GM12878 (cell line): ENCODE data around the gene TRPM1. TPM values are rescaled to one million over a fixed set of nuclear protein-coding genes. Genes with fewer than 3 reads are reported as not detected.

Source experiments
- ATAC-seq: fragments of 200-7000 bp; cut with Tn5 transposase; 3 replicates; pipeline ENCODE4 v1.9.1; 2020; ENCODE audit warnings: mild to moderate bottlenecking, moderate library complexity
- BruUV-seq: library from RNA; stranded (reverse); fragments of 400-500 nt; replicated peaks from 2 replicates; lab custom pipeline; 2021; lab: Mats Ljungman, UMichigan
- CTCF ChIA-PET: fragments of 300-600 bp; sonication (Branson Sonifier 250); formaldehyde crosslinking; extraction: SDS; loops from one replicate; lab custom pipeline; 2021; ENCODE audit warnings: inconsistent platforms; lab: Yijun Ruan, JAX
- POLR2A ChIA-PET: fragments of 350-600 bp; formaldehyde crosslinking; extraction: SDS; loops from one replicate; lab custom pipeline; 2021; ENCODE audit warnings: inconsistent platforms; lab: Charles Lee
- RAD21 ChIA-PET: fragments of 300-600 bp; sonication (Branson Sonifier 250); formaldehyde crosslinking; loops from one replicate; lab custom pipeline; 2023; ENCODE audit warnings: antibody characterized with exemption; ENCODE audit not compliant: unreplicated experiment; lab: Charles Lee
- SMC1A ChIA-PET: fragments of 300-600 bp; sonication (Branson Sonifier 250); formaldehyde crosslinking; loops from one replicate; lab custom pipeline; 2023; ENCODE audit not compliant: unreplicated experiment, uncharacterized antibody; lab: Charles Lee
- DNase-seq: peaks from one replicate; pipeline ENCODE4 v3.0.0-alpha.2; 2011; ENCODE audit warnings: low read depth, low spot score
- FAIRE-seq: peaks from 3 replicates; lab custom pipeline; 2011; peaks lifted over from hg19 to GRCh38; lab: Jason Lieb, UNC
- H2AFZ ChIP-seq: 2 replicates; pipeline ENCODE4 v1.6.0; 2011; ENCODE audit warnings: low read depth, low read length, control low read depth; ENCODE audit not compliant: control insufficient read depth
- H3K27ac ChIP-seq: 2 replicates; pipeline ENCODE4 v1.5.1; 2011; ENCODE audit warnings: control low read depth; ENCODE audit not compliant: control insufficient read depth, insufficient read depth
- H3K27me3 ChIP-seq, 2 experiments: replicated peaks in 1 of 2; 2 replicates each; pipeline versions ENCODE4 v1.6.0 to v1.6.1; 2011; ENCODE audit warnings: low read length in 1 of 2; ENCODE audit not compliant: control insufficient read depth in 2 of 2, insufficient read depth in 2 of 2
- H3K36me3 ChIP-seq, 2 experiments: 2 replicates each; pipeline ENCODE4 v1.5.1; 2011; ENCODE audit warnings: low read length in 1 of 2; ENCODE audit not compliant: control insufficient read depth in 2 of 2, insufficient read depth in 2 of 2
- H3K4me1 ChIP-seq: 2 replicates; pipeline ENCODE4 v1.6.1; 2011; ENCODE audit warnings: mild to moderate bottlenecking, low read length, moderate library complexity, mixed read lengths; ENCODE audit not compliant: control insufficient read depth, insufficient read depth
- H3K4me2 ChIP-seq: 2 replicates; pipeline ENCODE4 v1.6.0; 2011; ENCODE audit warnings: control low read depth; ENCODE audit not compliant: control insufficient read depth, insufficient read depth
- H3K4me3 ChIP-seq: fragments of 200-600 bp; sonication (generic); 2 replicates; pipeline ENCODE4 v1.5.1; 2016
- H3K79me2 ChIP-seq: 2 replicates; pipeline ENCODE4 v1.6.0; 2011; ENCODE audit warnings: low read length; ENCODE audit not compliant: control insufficient read depth, insufficient read depth
- H3K9ac ChIP-seq: 2 replicates; pipeline ENCODE4 v1.8.0; 2011; ENCODE audit warnings: low read length, control low read depth, mixed read lengths; ENCODE audit not compliant: control insufficient read depth, insufficient read depth
- H3K9me3 ChIP-seq: replicated peaks from 3 replicates; pipeline ENCODE4 v1.5.1; 2011; ENCODE audit warnings: mild to moderate bottlenecking, low read length; ENCODE audit not compliant: control insufficient read depth, insufficient read depth
- H4K20me1 ChIP-seq: 2 replicates; pipeline ENCODE4 v1.6.0; 2011; ENCODE audit not compliant: control insufficient read depth, insufficient read depth
- ATF7 ChIP-seq: fragments of 450-650 bp; IDR thresholded peaks from 2 replicates; pipeline ENCODE4 v1.6.1; 2016; ENCODE audit warnings: low read depth, mild to moderate bottlenecking
- POU2F2 ChIP-seq: IDR thresholded peaks from 3 replicates; pipeline ENCODE4 v1.6.1; 2011; ENCODE audit warnings: low read depth, mild to moderate bottlenecking, low read length, borderline replicate concordance
- WGBS: methylation state at CpG from one replicate; pipeline ENCODE4 v1.1.6; 2016; ENCODE audit warnings: low lambda C conversion rate; ENCODE audit not compliant: insufficient replicate concordance, insufficient coverage; ENCODE audit errors: missing lambda C conversion rate; 5-methylcytosine and 5-hydroxymethylcytosine counted together
- in situ Hi-C: fragments of 300-500 bp; cut with MboI; formaldehyde crosslinking; loops from 9 replicates; pipeline ENCODE4 v1.14.3; 2018; ENCODE audit warnings: mixed read lengths
- intact Hi-C: fragments of 100-400 bp; cut with micrococcal nuclease; formaldehyde crosslinking; loops from one replicate; pipeline ENCODE4 v1.14.2; 2022; ENCODE audit not compliant: unreplicated experiment
- polyA plus RNA-seq, 11 experiments: library from polyadenylated mRNA; depleted of rRNA in 4 of 11; unstranded in 6 of 11; stranded (reverse) in 5 of 11; fragments of >200 nt; fragmentation: Nextera tagmentation in 4 of 11; fragmentation: Illumina TruSeq in 1 of 11; extraction: Ambion mirVana in 4 of 11; extraction: Trizol in 1 of 11; gene quantifications; 1 replicate in 1 of 11; 2 replicates in 10 of 11; pipeline versions ENCODE4 v1.2.1 to v1.2.3, GENCODE V29; 2011 to 2016; ENCODE audit warnings: inconsistent platforms in 2 of 11, missing spikeins in 2 of 11, low read depth in 1 of 11
- total RNA-seq, 4 experiments: library from RNA; depleted of rRNA in 3 of 4; stranded (reverse); fragments of >200 nt in 3 of 4; fragmentation: Illumina TruSeq in 1 of 4; extraction: Trizol in 1 of 4; gene quantifications; 2 replicates each; pipeline versions ENCODE4 v1.2.1 to v1.2.3, GENCODE V29; 2013 to 2021
- TF ChIP-seq, protein P1 (sequence below): fragments of 150-350 bp; IDR thresholded peaks from 2 replicates; pipeline ENCODE4 v1.6.1; 2016; ENCODE audit warnings: low read depth, low read length

TRPM1 gene
- total and polyA plus RNA-seq, 10 of the 15 experiments (the other 5 are each of a cell fraction or from before 2014, with no cell fraction given), result 0.01 to 0.10 (median 0.05) TPM; not detected in 4

DNA sequence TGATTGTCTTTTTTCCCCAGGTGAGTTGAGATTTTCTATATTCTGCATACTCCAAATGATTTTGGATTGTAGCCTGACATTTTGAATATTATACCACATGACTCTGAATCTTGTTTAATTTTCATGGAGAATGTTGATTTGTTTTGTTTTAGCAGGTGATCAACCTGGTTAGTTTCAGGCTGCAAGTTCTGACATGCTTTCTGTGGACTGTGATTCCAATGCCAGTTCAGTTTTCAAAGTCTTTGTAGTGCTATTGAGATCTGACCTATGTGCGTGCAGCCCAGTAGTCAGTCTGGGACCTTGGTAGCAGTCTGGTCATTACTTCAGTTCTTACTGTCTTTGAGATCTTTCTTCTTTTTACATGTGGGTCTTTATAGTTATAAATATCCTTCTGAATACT lies 91.5 kb downstream of the TRPM1 start:
- Histone ChIP-seq H3K36me3 (no peaks in the 10 kb centered on the region), H3K9me3 (no peaks in the 10 kb centered on the region), H3K9ac (no peak overlapping the region), H2AFZ (no peak overlapping the region), H4K20me1 (no peaks in the 10 kb centered on the region), H3K27ac (no peak overlapping the region), H3K4me3 (no peak overlapping the region), H3K79me2 (no peaks in the 10 kb centered on the region)
- ChIA-PET RAD21 (no interaction called here), CTCF (no interaction called here), SMC1A (no interaction called here)
- FAIRE-seq (no peak), DNase-seq (no peak)
- no TSS peak for BruUV-seq
- 100% methylated on average over 1 of the region's 1 CpG for WGBS
- in situ Hi-C loops (no loop called here), intact Hi-C loops (no loop called here)
- TF ChIP-seq ATF7 (no peak), POU2F2 (no peak)
- TF ChIP-seq, protein P1, sequence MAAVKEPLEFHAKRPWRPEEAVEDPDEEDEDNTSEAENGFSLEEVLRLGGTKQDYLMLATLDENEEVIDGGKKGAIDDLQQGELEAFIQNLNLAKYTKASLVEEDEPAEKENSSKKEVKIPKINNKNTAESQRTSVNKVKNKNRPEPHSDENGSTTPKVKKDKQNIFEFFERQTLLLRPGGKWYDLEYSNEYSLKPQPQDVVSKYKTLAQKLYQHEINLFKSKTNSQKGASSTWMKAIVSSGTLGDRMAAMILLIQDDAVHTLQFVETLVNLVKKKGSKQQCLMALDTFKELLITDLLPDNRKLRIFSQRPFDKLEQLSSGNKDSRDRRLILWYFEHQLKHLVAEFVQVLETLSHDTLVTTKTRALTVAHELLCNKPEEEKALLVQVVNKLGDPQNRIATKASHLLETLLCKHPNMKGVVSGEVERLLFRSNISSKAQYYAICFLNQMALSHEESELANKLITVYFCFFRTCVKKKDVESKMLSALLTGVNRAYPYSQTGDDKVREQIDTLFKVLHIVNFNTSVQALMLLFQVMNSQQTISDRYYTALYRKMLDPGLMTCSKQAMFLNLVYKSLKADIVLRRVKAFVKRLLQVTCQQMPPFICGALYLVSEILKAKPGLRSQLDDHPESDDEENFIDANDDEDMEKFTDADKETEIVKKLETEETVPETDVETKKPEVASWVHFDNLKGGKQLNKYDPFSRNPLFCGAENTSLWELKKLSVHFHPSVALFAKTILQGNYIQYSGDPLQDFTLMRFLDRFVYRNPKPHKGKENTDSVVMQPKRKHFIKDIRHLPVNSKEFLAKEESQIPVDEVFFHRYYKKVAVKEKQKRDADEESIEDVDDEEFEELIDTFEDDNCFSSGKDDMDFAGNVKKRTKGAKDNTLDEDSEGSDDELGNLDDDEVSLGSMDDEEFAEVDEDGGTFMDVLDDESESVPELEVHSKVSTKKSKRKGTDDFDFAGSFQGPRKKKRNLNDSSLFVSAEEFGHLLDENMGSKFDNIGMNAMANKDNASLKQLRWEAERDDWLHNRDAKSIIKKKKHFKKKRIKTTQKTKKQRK, result no peak
- TF ChIP-seq, all 136 proteins: peak for 0
- Histone ChIP-seq H3K27me3 (no peaks in the 10 kb centered on the region), H3K4me2 (no peak overlapping the region), H3K4me1 (peaks cover 25% of the 10 kb centered on the region)
- POLR2A ChIA-PET, result no interaction called here
- no peak for ATAC-seq
